B cell (primary cell): ENCODE measurements around the gene RIPPLY2.

ENCODE experiments used
- CTCF ChIP-seq: fragments of 200-600 bp; IDR thresholded peaks from one replicate; pipeline ENCODE4 v1.8.0; 2022; ENCODE audit warnings: antibody characterized with exemption, mild to moderate bottlenecking
- EZH2 ChIP-seq: IDR thresholded peaks from 2 replicates; pipeline ENCODE4 v1.6.1; 2012; ENCODE audit warnings: borderline replicate concordance, low read depth, mild to moderate bottlenecking, moderate library complexity, low read length; ENCODE audit not compliant: insufficient read depth, poor library complexity, severe bottlenecking

- no peak for TF ChIP-seq CTCF
- no peak for TF ChIP-seq EZH2
Measured at GRCh38 chr6:83824831-83825230, 28.3 kb upstream of the RIPPLY2 start.
